Adrenal gland (tissue), 12 donors: ENCODE measurements around the gene CCDC63. TPM values are rescaled to one million over a fixed set of nuclear protein-coding genes. Genes with fewer than 3 reads are reported as not detected.

Experiments used
- DNase-seq, 7 donors: peaks; one replicate each; pipeline ENCODE4 v3.0.0-alpha.2; 2019 to 2020
- H3K27ac ChIP-seq, 5 donors: fragments of 200-600 bp; sonication (generic) in 4 of 5; 1 replicate in 3 of 5; 2 replicates in 2 of 5; pipeline versions ENCODE4 v1.5.1 to v1.8.0; 2016 to 2020; ENCODE audit warnings: mild to moderate bottlenecking in 1 of 5
- H3K27me3 ChIP-seq: fragments of 200-600 bp; 2 replicates; pipeline ENCODE4 v1.8.0; 2021
- H3K36me3 ChIP-seq, 2 donors: fragments of 200-600 bp; replicated peaks in 1 of 2; 1 replicate in 1 of 2; 2 replicates in 1 of 2; pipeline versions ENCODE4 v1.5.1 to v1.8.0; 2018 to 2022
- H3K4me1 ChIP-seq, 2 donors: fragments of 200-600 bp; replicated peaks in 1 of 2; 1 replicate in 1 of 2; 2 replicates in 1 of 2; pipeline versions ENCODE4 v1.5.1 to v1.8.0; 2018 to 2021
- H3K4me3 ChIP-seq, 4 donors: fragments of 200-600 bp; sonication (generic) in 3 of 4; one replicate each; pipeline ENCODE4 v1.5.1; 2016 to 2018
- H3K9me3 ChIP-seq, 3 donors: fragments of 200-600 bp; sonication (generic) in 1 of 3; replicated peaks in 1 of 3; 1 replicate in 2 of 3; 2 replicates in 1 of 3; pipeline versions ENCODE4 v1.5.1 to v1.8.0; 2016 to 2021
- CTCF ChIP-seq, 6 experiments: fragments of 450-650 bp in 4 of 6; fragments of 200-600 bp in 2 of 6; sonication (generic) in 1 of 6; IDR thresholded peaks; 1 replicate in 5 of 6; 2 replicates in 1 of 6; pipeline versions ENCODE4 v1.5.1 to v1.8.0; 2016 to 2021; ENCODE audit warnings: antibody characterized with exemption in 6 of 6, mild to moderate bottlenecking in 2 of 6, moderate library complexity in 1 of 6
- POLR2A ChIP-seq, 2 donors: fragments of 450-650 bp; IDR thresholded peaks; one replicate each; pipeline ENCODE4 v1.6.1; 2017; ENCODE audit warnings: antibody characterized with exemption in 2 of 2, mild to moderate bottlenecking in 2 of 2, moderate library complexity in 1 of 2
- WGBS, 4 donors: extraction: QIAGEN DNeasy Blood & Tissue Kit in 2 of 4; methylation state at CpG; one replicate each; pipeline versions ENCODE4 v1.1.5 to v1.1.7; 2013 to 2017; 5-methylcytosine and 5-hydroxymethylcytosine counted together
- intact Hi-C, 2 donors: fragments of 100-400 bp; cut with DNase I; formaldehyde crosslinking; loops; one replicate each; pipeline versions ENCODE4 v1.14.1 to v1.15.0; 2022 to 2023
- polyA plus RNA-seq, 3 donors: library from polyadenylated mRNA; stranded (reverse); fragments of 200-250 nt in 2 of 3; fragments of 350-450 nt in 1 of 3; fragmentation: Illumina TruSeq in 1 of 3; extraction: RNeasy Lipid Tissue Mini Kit (QIAGEN cat#74804) in 1 of 3; gene quantifications; one replicate each; pipeline ENCODE4 v1.2.3, GENCODE V29; 2013 to 2014
- total RNA-seq, 9 donors: library from RNA; depleted of rRNA in 4 of 9; stranded (reverse); fragments of >200 nt in 4 of 9; fragments of 120-200 nt in 1 of 9; fragmentation: NEBNext Ultra II Directional in 1 of 9; extraction: Animal tissue kit (Norgen Biotek cat#: 25700) in 1 of 9; gene quantifications; one replicate each; pipeline versions ENCODE4 v1.1.0 to v1.2.4, GENCODE V29; 2013 to 2023
- donor health status: healthy with polysubstance abuse.
- donor health status: Bipolar disorder and iron deficiency.
- donor health status: DM: yes; HTN: yes; CAD: no.
- donor health status: DM: no; HTN: no; CAD: no.
- donor health status: DM: no; HTN: no; CAD: no.
- donor health status: DM: yes; HTN: yes; CAD: no.

The CCDC63 gene
- total and polyA plus RNA-seq, 12 donors, result not detected

DNA sequence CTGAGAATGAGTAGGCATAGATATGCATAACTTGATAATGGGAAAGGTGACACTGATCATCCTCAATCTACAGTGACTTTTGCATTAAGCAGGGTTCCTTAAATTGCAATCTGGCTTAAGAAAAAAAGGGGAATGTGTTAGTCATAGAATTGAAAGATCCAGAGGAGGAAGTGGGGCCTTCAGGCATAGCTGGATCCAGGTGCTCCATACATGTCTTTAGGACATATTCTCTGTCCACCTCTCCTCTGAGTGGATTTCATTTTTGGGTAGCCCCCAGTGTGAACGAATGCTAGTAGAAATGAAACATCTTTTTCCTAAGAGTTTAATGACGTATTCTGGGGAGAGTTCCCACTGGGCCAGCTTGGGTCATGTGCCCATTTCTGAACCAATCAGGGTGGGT lies 27.6 kb downstream of the CCDC63 start:
- no peak for DNase-seq
- H3K27me3 ChIP-seq, result no peaks in the 10 kb centered on the region
- no peaks in the 10 kb centered on the region for H3K36me3 ChIP-seq
- H3K4me1 ChIP-seq, result no peaks in the 10 kb centered on the region
- 44 to 88% (median 72%) methylated on average over 1 to 2 of the region's 2 CpGs for WGBS, 4 donors
- no peak for TF ChIP-seq POLR2A (IDR thresholded peaks at IDR 0.05)
- no peak for TF ChIP-seq CTCF (IDR thresholded peaks at IDR 0.05)
- intact Hi-C loops, result no loop called here
- no peaks in the 10 kb centered on the region for H3K9me3 ChIP-seq
- H3K4me3 ChIP-seq, result no peak overlapping the region
- H3K27ac ChIP-seq, result no peak overlapping the region

DNA sequence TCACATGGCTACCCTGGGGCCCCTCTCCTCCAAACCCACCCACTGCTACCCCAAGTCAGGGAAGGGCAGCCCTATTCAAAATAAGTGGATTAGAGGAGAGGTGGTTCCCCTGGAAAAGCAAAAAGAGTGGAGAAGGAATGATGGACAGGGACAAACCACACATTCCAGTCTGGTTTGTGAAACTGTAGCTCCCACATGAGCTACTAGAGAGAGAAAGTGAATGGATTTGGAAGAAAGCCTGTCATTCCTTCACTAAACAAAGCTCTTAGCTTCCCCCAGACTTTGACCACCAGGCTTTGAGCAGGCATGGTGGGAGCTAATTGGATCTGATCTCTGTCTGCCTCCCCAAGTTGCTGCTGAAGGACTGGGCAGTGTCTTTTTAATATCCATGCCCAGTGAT lies 28.0 kb downstream of the CCDC63 start:
- no peaks in the 10 kb centered on the region for H3K27me3 ChIP-seq
- DNase-seq, result no peak
- H3K9me3 ChIP-seq, result no peaks in the 10 kb centered on the region
- no peak for TF ChIP-seq POLR2A (IDR thresholded peaks at IDR 0.05)
- no peak for TF ChIP-seq CTCF (IDR thresholded peaks at IDR 0.05)
- no peak overlapping the region for H3K27ac ChIP-seq
- no peak overlapping the region for H3K4me3 ChIP-seq
- H3K4me1 ChIP-seq, result no peaks in the 10 kb centered on the region
- intact Hi-C loops, result no loop called here
- H3K36me3 ChIP-seq, result no peaks in the 10 kb centered on the region

GRCh38 chr12:110880651-110881050 lies 33.9 kb downstream of the CCDC63 start:
- intact Hi-C loops, result loop anchor here in 1 of 2 donors (10.0 kb wide), 1 partner anchor 266 kb away; the partner anchor contains the start of gene TCTN1
- Histone ChIP-seq H3K9me3 (no peaks in the 10 kb centered on the region), H3K36me3 (no peaks in the 10 kb centered on the region), H3K4me1 (no peaks in the 10 kb centered on the region), H3K27me3 (no peaks in the 10 kb centered on the region), H3K27ac (no peak overlapping the region), H3K4me3 (no peak overlapping the region)
- TF ChIP-seq POLR2A (IDR thresholded peaks at IDR 0.05), result no peak
- TF ChIP-seq CTCF (IDR thresholded peaks at IDR 0.05), result no peak
- no peak for DNase-seq
- 68 to 91% (median 80%) methylated on average over 2 of the region's 2 CpGs for WGBS, 4 donors

GRCh38 chr12:110883251-110883650 lies 36.5 kb downstream of the CCDC63 start:
- H3K27me3 ChIP-seq, result no peaks in the 10 kb centered on the region
- TF ChIP-seq POLR2A (IDR thresholded peaks at IDR 0.05), result no peak
- no peak for TF ChIP-seq CTCF (IDR thresholded peaks at IDR 0.05)
- 86 to 94% (median 92%) methylated on average over 4 of the region's 4 CpGs for WGBS, 4 donors
- H3K9me3 ChIP-seq, result no peaks in the 10 kb centered on the region
- H3K27ac ChIP-seq, result no peak overlapping the region
- DNase-seq, result no peak
- no peaks in the 10 kb centered on the region for H3K36me3 ChIP-seq
- H3K4me1 ChIP-seq, result no peaks in the 10 kb centered on the region
- intact Hi-C loops, result loop anchor here in 1 of 2 donors (10.0 kb wide), 1 partner anchor 268 kb away; the partner anchor contains the start of gene TCTN1
- no peak overlapping the region for H3K4me3 ChIP-seq
